CD4-positive, alpha-beta T cell treated with Interleukin-6 for 4 hours (primary cell): ENCODE data around the gene ARNT2.

Experiments
- DNase-seq: peaks from one replicate; pipeline ENCODE4 v3.0.0-alpha.2; 2020; ENCODE audit warnings: mixed read lengths

The ARNT2 gene

DNA sequence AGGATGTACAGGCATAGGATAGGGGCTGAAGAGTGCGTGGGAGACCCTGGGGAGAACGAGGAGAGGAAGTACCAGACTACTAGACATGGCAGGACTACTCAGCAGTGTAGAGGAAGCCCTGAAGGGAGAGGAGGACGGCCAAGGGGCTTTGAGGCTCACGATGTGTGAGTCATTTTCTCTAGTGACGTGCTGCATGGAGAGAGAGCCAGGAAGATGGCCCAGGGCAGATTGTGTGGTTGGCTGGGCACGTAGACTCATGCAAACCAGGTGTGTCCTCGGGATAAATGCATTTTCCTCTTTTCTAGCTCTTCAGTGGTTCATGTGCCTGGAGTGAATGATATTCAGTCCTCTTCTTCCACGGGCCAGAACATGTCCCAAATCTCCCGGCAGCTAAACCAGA lies 175.9 kb downstream of the ARNT2 start:
- no peak for DNase-seq

DNA sequence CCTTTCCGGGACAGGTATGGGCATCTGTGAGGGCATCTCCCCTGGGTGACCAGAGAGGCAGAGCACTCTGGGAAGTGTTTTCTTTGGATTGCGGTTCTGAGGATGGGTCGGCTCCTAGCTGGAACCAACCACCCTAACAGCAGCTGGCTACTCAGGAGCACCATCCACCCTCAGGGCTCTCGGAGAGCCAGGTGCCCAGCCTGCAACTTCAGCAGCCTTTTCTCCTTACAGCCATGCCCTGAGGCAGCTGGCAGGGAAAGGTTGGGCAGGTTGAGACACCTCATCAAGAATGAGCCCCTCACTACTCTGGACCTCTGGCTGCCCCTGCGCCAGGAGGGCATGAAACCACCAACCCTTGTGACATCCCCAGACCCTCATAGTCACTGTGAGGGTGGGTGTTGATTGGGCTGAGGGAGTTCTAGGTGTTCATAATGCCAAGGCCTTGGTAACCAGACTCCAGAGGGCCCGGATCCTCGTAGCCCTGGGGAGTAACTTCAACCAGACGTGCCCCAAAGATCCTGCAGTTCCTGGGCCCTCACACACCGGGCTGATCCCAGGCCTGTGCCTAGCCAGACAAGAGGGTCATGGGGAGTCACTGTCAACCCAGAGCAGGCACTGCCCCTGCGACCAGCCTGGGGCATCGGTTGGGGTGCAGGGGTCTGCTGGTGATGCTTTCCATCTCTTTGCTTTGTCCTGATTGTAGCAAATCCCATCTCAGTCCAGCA lies 176.5 kb downstream of the ARNT2 start:
- no peak for DNase-seq

DNA sequence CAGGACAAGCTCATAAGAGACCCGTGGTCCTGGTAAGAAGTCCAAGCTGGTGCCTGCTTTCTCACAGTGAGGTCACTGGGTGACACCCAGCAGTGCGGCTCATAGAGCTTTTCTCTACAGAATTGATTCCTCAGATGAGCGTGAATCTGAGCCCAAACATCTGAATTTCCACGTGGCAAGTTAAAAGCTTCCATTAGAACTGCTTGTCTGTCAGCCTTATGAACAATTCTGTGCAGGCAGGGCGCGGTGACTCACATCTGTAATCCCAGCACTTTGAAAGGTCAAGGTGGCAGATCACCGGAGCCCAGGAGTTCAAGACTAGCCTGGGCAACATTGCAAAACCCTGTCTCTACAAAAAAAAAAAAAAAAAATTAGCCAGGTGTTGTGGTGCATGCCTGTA lies 177.8 kb downstream of the ARNT2 start:
- DNase-seq = no peak

DNA sequence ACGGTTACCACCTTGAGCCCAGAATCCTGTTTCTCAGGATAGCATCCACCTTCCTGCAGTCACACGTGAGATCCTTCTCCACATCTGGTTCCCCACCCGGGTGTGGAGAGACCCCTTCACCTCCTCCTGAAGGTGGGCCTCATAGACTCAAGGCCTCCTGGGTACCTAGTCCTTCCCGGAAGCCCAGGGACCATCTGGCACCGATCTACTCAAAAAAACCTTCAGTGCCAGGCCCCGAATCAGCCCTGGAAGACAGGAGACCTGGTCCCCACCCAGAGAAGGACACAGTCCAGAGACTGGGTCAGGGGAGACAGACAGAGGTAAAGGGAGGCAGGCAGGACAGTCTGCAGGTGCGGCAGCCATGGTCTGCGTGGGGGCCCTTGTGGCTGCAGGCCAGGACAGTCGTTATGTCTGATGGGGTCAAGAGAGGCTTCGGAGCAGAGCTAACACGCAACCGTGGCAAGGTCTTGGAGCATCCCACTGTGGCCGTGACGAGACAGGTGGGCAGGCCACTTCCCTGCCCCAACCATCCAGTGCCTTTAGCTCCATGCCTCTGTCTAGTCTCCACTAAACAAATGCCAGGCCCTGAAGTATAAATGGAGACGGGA lies 178.7 kb downstream of the ARNT2 start:
- no peak for DNase-seq

DNA sequence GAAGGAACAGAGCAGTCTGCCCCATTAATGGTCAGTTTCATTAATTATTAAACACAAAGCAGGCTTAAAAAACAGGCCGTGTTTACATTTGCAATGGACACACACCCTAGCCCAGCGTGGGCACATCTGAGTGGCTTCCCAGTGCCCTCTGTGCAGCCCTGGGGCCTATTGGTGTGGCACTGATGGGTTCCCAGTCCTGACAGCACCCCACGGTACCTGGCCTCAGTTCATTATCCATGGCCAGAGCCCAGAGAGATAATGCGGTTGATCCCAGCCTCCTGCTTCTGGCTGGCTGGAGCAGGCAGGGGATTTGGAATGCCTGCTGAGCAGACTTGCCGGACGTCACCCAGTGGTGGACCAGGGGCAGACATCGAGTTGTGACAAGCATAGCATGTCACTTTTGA lies 180.4 kb downstream of the ARNT2 start:
- no peak for DNase-seq

DNA sequence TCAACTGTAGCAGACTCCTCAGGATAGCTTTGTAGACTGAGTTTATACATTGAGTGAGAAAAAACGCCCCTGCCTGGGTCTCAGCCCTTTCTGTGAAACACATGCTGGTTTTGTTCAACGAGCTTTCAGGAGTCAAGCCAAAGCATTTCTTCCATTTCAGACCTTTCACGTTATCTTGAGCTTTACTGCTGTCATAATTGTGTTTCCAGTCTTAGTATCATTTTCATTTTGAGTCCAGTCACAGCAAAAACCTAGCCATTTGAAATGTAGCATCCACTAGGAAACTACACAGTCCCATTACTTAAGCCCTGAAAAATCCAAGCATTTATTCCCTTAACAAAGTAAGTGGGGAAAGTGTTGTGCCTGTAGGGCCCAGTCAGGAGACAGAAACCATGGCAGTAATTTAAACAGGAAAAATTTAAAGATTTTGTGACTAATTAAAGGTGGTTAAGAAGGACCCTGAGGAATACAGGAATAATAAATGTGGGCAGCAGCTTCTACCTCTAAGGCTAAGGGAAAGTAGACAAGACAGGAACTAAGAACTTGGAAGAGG lies 180.9 kb downstream of the ARNT2 start:
- no peak for DNase-seq

DNA sequence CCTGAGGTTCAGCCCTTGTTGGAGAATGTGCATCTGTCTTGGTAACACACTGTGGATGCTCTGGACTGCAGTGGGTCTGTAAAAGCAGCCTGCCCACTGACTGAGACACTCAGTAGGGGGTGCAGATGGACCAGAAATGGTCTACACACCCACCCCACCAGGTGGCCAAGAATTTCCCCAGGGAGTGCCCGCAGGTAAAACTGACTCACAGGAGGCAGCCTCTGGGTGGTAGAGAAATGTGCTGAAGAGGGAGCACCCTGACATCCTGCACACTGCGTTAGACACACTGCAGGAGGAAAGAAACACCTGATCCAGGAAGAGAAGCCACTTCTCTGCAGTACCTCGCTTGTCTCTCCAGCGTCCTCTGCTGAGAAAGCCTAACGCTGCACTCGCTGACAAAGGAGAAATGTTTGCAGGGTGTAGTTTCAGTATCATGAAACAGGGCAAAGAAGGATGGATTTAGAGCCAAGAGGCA lies 181.4 kb downstream of the ARNT2 start:
- no peak for DNase-seq

DNA sequence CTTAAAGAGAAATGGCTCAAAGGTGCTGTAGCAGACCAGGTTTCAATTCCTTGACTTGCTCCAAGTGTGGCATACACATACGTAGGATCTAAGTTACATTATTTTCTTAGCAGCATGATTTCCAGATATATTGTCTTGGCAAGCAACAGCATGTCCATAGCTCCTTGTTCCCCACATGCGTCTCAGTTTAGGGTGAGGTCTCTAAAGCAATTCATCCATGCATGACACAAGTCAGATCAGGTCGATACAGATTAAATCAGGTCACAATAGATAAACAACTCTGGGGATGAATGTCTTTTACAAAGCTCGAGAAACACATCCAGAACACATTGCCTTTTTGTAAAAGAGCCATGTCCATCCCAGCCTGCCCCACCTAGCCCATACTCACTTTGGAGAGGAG lies 182.0 kb downstream of the ARNT2 start:
- DNase-seq = no peak

DNA sequence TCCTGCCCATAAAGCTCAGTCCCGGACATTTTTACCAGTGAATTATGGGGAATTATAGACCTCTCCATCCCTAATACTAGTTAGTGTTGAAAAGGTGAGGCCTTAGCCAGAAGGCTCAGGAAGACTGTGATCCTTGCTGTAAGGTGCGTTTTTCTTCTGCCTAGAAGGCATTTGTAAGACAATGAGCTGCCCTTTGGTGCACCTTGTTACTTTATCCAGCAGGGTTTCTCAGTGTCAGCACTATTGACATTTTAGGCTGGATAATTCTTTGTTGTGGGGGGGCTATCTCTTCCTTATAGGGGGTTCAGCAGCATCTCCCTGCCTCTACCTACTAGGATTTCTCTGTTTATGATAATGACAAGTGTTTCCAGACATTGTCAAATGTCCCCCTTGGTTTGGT lies 182.8 kb downstream of the ARNT2 start:
- DNase-seq = no peak

DNA sequence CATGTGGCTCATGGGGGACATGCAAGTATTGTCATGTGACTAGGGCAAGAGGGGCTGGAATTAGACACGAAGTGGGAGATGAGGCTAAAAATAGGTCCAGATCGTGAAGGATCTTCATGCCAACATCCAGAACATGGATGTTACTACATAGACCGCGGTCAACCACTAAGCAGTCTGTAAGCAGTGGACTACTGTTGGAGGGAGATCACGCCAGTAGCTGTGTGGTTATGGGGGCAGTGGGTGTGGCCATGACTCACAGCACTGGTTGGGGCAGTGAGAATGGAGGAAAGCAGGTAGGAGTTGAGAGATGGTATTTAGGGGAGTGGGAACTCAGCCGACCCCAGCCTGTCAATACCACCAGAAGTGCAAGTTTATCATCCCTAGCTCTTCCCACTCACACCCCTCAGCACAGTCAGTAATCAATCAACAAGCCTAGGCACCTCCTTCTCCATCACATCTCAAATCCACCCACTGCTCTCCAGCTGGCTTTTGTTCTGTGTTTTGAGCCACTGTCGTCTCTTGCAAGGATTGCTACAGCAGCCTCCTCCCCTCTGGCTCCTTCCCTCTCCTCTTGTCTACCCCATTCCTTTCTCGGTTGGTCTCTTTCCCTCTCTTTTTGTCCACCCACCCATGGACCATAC lies 183.8 kb downstream of the ARNT2 start:
- DNase-seq = no peak

DNA sequence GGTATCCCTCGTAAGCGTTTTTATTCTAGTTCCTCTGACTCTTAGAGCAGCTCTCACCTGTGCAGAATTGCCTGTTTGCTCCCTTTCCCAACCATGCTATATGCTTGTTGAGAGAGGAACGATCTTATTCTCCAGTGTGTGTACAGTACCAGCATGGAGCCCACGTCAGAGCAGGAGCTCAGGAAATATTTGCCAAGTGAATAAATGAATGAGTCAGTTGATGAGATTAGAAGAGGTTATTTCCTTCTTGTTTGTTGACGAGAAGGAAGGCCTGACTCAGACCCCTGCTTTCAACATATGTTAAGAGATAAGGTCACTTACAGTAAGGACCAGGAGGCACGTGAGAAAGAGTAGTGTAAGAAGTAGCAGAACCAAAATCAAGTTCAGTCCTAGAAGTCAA lies 184.6 kb downstream of the ARNT2 start:
- no peak for DNase-seq

DNA sequence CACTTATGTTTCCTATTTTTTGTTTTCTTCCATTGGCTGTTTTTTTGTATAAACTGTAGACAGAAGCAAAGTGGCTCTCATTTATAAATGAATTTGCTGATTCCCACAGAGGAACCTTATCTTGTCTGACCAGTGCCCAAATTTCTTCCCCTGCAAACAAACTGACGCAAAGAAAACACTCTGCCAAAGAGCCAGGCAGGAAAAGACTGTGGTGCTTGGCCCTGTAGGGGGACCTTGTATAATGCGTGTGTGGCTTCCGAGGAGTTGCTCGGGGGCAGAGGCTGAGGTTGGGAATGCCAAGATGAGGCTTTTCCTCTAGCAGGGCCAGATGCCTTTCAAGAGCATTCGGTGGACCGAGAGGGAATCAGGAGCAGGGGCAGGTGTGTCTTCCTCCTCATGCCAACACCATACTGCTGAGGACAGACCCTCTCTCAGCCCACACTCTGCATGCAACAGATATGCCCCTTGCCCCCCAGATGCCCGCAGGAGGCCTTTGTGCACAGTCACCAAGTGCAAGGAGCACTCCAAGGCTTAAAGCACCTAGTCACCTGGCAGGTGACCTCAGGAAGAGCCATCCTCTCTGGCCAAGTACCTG lies 186.7 kb downstream of the ARNT2 start:
- no peak for DNase-seq

DNA sequence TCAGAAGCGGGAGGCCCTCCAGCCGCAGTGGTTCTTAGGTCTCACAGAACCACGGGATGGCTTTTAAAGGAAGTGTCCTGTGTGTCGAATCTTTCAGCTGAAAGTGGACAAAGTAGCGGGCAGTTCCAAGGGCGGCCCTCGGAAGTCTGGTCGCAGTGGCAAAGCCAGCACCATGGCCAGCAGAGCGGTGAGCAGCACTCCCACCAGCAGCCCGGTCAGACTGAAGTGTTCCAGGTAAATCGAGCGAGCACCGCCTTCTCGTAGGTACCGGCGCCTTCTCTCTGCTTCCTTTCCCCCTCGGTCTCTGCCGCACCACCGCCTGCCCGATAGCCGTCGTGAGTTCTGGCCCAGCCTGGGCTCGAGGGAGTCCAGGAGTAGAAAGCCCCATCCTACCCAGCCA lies 187.3 kb downstream of the ARNT2 start:
- DNase-seq = no peak

DNA sequence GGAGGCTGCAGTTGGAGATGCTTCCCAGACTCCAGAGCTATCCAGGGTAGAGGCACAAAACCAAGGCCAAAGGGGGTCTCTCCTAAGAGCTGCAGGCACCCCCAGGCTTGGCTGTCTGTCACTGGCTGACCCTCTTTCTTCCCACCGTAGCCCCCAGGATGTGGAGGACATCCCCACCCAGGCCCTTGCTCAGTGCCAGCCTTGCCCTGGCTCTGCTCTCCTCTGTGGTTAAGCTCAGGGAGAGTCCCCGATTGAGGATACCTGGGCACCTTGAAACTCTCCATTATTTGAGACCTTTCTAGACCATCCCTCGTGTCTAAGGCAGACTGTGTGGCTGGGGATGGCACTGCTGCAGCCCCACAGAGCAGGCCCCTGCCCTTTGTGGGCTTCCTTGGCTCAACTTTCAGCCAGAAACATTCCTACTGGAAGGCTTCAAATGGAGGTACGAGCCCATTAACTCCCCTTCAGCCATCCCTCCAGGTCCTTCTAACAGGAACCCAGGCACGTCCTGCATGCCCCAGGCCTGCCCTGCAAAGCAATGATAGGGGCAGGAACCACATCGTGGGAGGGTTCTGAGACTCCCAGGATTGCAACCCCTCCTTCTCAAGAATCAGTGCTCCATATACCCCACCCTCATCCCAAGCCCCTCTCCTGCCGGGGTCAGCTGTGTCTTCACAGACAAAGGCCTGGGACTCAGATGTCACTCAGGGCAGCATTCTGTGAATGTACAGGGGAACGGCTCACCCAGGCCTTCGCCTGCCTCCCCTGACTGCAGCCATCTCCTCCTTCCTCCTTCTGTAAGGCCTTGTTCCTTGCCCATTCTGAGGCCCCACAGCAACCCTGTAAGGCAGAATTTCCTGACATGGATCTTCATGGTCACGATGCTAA lies 188.0 kb downstream of the ARNT2 start:
- DNase-seq = no peak

DNA sequence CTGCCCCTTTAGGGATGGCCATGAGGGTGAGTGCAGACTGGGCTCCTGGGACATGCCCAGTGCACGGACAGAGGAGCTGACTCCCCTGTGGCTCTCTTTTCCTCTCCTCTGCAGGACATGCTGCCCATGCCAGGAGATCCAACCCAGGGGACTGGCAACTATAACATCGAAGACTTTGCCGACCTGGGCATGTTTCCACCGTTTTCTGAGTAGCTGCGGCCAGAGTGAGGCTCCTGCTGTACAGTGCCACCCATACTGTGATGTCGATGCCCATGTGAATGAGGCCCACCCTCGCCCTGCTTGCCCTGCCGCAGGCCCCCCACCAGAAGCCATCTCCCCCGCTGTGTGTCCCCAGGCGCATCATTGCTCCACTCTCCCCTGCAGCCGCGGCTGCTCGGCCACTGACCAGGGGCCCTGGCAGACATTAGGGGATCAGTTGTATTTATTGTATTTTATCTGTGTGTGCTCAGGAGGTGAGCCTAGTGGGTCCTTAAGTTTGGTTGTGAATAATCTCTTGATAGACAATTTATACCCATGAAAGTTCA lies 189.4 kb downstream of the ARNT2 start:
- DNase-seq = no peak

DNA sequence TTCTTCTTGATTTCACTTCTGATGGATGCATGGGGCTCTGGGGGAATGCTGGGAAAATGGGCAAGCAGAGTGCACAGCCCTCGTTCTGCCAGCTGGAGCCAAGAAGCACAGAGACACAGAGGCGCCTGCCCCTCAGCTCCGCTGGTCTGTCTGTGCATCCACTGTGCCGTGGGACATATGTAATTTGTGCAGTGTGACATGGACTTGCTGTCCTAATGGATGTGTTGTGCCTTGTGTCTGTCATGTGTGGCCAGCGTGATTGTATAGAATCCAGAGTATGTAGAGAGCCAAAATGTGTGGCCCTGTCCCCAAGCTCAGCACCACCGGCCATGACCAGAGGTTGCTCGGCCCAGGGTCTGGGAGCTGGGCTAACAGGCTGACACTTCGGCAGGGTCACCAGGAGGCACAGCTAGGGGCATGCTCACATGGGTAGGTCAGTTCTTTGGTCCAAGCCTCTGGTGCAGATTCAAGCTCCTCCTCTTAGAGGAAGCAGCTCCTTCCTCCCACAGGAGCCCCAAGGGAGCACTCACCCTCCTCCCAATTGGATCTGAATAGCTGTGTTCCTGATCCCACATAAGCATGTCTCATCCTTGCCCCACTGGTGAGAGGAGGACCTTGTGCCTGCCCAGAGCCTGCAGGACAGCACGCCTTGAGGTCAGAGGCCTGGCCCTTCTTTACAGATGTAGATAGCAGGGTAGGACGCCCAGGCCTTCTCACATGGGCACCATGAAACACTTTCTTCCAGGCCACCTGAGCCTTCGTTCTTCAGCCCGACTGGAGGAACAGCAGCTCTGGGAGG lies 190.1 kb downstream of the ARNT2 start:
- DNase-seq = no peak

DNA sequence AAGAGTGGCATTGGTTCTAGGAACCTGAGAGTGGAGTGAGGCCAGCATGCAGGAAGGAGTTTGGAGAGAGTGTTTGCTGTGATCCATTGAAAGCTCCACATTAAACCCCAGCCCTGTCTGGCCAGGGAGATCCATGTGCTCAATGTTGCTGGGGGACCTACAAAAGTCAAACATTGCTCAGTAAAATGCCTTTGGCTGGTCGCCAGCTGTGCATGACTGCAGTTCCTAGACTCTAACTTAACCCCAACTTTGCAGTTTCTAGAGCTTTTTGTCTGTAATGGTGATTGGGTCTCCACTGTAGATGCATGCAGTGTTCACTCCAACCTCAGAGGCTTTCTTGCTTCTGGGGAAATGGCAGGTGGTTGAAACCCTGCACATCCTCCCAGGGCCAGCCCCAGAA lies 191.2 kb downstream of the ARNT2 start:
- DNase-seq = no peak

DNA sequence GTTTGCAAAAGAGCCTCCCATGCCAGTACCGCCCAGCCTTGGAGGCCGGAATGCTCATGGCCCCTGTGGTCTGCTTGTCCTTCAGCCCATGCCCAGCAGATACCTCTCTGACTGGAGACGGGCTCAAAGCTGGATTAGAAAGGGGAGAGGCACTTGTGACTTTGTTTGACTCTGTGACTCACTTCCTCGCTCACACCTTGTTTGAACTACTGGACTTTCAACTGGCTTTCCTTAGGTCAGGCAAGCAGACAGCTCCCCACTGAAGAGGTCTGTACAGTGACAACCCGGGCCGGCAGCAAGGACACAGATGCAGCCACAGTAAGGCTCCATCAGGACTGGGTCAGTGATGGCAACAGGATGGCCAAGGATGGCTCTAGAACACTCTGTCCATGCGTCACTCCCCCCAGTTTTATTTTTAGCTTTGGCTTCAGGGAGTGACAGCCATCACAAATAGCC lies 192.4 kb downstream of the ARNT2 start:
- no peak for DNase-seq

DNA sequence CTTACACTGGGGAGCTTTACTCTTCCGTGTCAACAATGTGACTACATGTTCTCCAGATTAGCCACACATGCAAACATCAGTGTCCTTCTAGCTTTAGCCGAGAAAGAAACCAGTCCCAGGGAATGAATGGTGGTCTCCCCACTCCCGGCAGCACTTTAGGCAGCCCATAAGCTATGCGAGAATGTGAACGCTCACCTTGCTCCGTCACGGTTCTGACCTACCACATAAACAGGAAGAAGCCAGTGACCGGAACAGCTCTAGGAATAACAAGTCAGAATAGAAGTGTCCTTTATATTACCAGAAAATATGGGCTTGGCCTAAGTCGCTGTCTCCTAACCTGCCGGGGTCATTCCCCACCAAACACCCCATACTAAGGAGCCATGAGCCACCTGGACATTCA lies 192.9 kb downstream of the ARNT2 start:
- DNase-seq = no peak

DNA sequence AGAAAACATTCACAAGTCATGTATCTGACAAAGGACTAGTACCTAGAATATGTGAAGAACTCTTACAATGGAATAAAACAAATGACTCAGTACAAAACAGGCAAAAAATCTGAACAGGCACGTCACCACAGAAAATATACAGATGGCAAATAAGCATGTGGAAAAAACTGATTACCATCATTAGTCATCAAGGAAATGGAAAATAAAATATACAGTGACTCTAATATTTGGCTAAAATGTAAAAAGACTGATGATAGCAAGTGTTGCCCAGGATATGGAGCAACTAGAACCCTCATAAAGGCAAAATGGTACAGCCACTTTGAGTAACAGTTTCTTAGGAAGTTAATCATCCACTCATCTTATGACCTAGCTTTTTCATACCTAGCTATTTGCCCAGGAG lies 195.2 kb downstream of the ARNT2 start:
- no peak for DNase-seq

DNA sequence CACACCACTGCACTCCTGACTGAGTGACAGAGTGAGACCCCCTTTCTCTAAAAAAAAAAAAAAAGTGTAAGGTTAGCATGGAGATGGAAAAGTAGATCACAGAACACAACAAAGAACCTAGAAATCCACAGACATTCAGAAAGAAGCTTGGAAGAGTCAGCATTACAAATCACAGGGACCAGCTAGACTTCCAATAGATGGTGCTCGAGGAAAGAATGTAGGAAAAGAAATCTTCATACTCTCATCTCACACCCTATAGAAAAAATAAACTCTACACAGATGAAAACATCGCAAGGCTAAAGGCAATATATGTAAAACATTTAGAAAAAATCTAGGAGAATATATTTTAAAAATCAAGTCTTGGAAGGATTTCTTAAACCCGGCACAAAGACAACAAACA lies 196.4 kb downstream of the ARNT2 start:
- DNase-seq = no peak
